ENCODE data around the gene TNPO1.

DNA sequence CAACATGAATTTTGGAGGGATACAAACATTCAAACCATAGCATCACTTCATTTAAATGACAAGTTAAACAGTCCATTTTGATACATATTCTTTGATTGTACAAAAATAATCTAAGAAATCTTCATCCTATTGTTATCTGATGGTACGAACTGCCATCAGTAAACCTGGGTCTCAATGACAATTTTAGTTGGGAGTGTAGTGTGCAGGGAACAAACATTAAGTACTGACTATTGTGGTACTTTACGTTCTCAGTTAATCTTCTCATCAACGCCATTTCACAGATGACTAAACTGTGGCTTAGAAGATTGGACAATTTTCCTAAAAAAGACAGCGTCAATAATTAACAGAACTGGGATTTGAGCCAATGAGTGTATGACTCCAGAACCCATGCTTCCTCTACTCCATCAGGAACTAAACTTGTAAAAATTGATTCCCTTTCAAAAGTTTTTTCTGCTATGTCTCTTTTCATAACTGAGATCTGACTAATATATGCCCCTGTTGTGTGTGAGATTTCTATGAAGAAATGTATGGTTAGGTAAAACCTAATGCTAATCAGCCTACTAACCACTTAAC is 21.1 kb downstream of the TNPO1 start:
- no peak for TF ChIP-seq CTCF (IDR thresholded peaks at IDR 0.05; ENCODE audit: borderline replicate concordance, extremely low read depth, low read length, poor library complexity, severe bottlenecking)
- TF ChIP-seq EZH2 (IDR thresholded peaks at IDR 0.05; ENCODE audit: borderline replicate concordance, low read depth, low read length, severe bottlenecking), result no peak

All from DND-41 (cell line).